Measurements from ENCODE around the gene GNAZ.

Gene GNAZ

DNA sequence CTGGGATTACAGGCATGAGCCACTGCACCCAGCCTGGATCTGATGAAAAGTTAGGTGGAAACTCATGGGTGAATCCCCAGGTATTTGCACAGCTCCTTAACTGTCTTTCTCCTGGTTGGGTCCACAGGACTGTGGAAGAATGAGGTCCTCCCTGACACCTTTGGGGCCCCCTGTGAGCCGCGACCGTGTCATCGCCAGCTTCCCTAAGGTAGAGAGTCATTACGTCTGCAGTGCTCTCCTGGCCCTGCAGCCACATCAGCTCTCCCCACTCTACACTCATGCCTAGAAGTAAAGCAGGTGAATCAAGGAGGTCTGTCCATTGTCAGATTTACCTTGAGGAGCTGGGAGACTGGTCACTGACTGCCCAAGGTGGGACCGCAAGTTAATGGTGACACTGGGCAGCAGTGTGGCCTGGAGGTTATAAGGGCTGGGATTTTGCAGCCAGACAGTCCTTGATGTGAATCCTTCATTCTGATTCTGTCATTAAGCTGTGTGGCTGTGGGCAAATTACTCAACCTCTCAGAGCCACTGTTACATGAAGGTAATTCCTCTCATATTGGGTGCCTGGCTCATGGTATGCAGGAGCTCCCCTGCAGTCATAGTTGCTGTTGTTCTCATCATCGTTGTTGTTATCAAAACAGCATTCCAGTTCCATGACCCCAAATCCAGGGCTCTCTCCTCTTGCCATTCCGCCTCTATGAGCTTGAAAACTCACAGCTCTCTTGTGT lies 76.3 kb downstream of the GNAZ start:
- Histone ChIP-seq H3K27me3 (ENCODE audit: control insufficient read depth, insufficient read depth, low read length) (peaks cover 16% of the 10 kb centered on the region), H3K36me3 (ENCODE audit: control insufficient read depth, insufficient read depth, low read length) (no peaks in the 10 kb centered on the region), H3K9ac (ENCODE audit: low read depth, low read length) (no peak overlapping the region), H3K4me3 (ENCODE audit: low read depth, low read length) (no peak overlapping the region), H3K9me3 (ENCODE audit: control insufficient read depth, insufficient read depth, low read length) (no peaks in the 10 kb centered on the region), H3K4me1 (ENCODE audit: control insufficient read depth, insufficient read depth, low read length) (peaks cover 12% of the 10 kb centered on the region)

GRCh38 chr22:23147617-23148387 lies 77.5 kb downstream of the GNAZ start:
- no peak overlapping the region for H3K9ac ChIP-seq (ENCODE audit: low read depth, low read length)
- peaks cover 16% of the 10 kb centered on the region for H3K27me3 ChIP-seq (ENCODE audit: control insufficient read depth, insufficient read depth, low read length)
- H3K4me1 ChIP-seq (ENCODE audit: control insufficient read depth, insufficient read depth, low read length): peaks cover 12% of the 10 kb centered on the region
- no peaks in the 10 kb centered on the region for H3K9me3 ChIP-seq (ENCODE audit: control insufficient read depth, insufficient read depth, low read length)
- H3K4me3 ChIP-seq (ENCODE audit: low read depth, low read length): no peak overlapping the region
- no peaks in the 10 kb centered on the region for H3K36me3 ChIP-seq (ENCODE audit: control insufficient read depth, insufficient read depth, low read length)

DNA sequence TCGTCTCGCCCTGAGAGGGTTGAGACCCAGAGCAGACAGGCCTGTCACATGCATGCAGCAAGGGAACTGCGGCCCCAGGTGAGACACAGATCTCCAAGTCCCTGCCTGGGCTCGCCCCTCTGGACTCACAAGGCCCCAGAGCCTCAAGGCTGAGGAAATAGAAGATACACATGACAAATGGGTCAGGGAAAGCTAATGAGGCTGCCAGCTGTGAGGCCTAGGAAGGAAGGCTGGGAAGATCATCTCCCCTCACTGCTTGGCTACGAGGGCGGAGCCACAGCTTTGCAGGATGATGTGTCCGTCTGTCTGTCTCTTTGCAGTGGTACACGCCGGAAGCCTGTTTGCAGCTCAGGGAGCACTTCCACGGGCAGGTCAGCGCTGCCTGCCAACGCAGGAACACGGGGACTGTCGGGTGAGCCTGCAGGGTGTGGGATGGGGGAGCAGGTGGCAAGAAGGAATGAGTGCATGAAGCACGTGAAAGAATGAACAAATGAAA lies 79.5 kb downstream of the GNAZ start:
- H3K36me3 ChIP-seq (ENCODE audit: control insufficient read depth, insufficient read depth, low read length): peaks cover 3% of the 10 kb centered on the region
- no peak overlapping the region for H3K9ac ChIP-seq (ENCODE audit: low read depth, low read length)
- no peak overlapping the region for H3K4me3 ChIP-seq (ENCODE audit: low read depth, low read length)
- peaks cover 13% of the 10 kb centered on the region for H3K27me3 ChIP-seq (ENCODE audit: control insufficient read depth, insufficient read depth, low read length)
- H3K4me1 ChIP-seq (ENCODE audit: control insufficient read depth, insufficient read depth, low read length): peaks cover 11% of the 10 kb centered on the region
- no peaks in the 10 kb centered on the region for H3K9me3 ChIP-seq (ENCODE audit: control insufficient read depth, insufficient read depth, low read length)

DNA sequence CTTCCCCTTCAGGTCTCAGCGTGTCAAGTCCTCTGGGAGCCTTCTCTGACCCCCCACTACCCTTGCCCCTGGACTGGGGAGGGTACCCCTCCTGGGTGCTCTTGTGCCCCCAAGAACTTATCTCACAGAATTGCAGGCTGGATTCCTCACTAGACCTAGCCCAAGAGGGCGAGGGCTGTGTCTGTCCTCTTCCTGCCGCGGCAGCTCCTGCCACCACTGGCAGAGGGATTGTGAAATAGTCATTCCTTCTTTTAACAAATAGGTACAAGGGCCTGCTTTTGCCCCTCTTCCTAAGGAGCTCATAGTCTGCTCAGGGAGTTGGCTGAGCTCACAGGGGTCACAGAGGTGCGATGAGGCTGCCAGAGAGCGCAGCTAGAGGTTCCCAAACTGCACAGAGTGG lies 80.4 kb downstream of the GNAZ start:
- Histone ChIP-seq H3K4me1 (ENCODE audit: control insufficient read depth, insufficient read depth, low read length) (peaks cover 7% of the 10 kb centered on the region), H3K27me3 (ENCODE audit: control insufficient read depth, insufficient read depth, low read length) (peaks cover 10% of the 10 kb centered on the region), H3K4me3 (ENCODE audit: low read depth, low read length) (no peak overlapping the region), H3K9me3 (ENCODE audit: control insufficient read depth, insufficient read depth, low read length) (no peaks in the 10 kb centered on the region), H3K36me3 (ENCODE audit: control insufficient read depth, insufficient read depth, low read length) (peaks cover 3% of the 10 kb centered on the region), H3K9ac (ENCODE audit: low read depth, low read length) (no peak overlapping the region)

DNA sequence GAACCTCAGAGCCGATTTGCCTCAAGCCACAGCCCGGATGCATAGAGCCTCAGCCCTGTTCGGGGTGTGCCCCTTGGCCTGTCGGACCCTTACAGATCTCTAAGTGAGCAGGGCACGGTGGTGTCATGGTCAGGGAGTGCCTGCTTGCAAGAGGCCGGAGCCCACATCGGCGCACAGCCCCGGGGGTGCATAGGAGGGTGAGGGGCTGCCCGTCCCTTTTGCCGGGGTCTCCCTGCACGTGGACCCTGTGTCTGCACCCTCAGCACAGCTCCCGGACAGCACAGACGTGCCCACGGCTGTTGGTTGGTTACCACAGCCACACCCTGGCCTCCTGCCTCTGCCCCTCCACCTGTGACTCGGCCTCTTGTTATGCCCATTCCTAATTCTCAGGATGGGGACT lies 81.5 kb downstream of the GNAZ start:
- no peaks in the 10 kb centered on the region for H3K9me3 ChIP-seq (ENCODE audit: control insufficient read depth, insufficient read depth, low read length)
- H3K9ac ChIP-seq (ENCODE audit: low read depth, low read length): no peak overlapping the region
- H3K27me3 ChIP-seq (ENCODE audit: control insufficient read depth, insufficient read depth, low read length): peaks cover under 1% of the 10 kb centered on the region
- peaks cover 6% of the 10 kb centered on the region for H3K4me1 ChIP-seq (ENCODE audit: control insufficient read depth, insufficient read depth, low read length)
- H3K4me3 ChIP-seq (ENCODE audit: low read depth, low read length): no peak overlapping the region
- peaks cover 3% of the 10 kb centered on the region for H3K36me3 ChIP-seq (ENCODE audit: control insufficient read depth, insufficient read depth, low read length)

DNA sequence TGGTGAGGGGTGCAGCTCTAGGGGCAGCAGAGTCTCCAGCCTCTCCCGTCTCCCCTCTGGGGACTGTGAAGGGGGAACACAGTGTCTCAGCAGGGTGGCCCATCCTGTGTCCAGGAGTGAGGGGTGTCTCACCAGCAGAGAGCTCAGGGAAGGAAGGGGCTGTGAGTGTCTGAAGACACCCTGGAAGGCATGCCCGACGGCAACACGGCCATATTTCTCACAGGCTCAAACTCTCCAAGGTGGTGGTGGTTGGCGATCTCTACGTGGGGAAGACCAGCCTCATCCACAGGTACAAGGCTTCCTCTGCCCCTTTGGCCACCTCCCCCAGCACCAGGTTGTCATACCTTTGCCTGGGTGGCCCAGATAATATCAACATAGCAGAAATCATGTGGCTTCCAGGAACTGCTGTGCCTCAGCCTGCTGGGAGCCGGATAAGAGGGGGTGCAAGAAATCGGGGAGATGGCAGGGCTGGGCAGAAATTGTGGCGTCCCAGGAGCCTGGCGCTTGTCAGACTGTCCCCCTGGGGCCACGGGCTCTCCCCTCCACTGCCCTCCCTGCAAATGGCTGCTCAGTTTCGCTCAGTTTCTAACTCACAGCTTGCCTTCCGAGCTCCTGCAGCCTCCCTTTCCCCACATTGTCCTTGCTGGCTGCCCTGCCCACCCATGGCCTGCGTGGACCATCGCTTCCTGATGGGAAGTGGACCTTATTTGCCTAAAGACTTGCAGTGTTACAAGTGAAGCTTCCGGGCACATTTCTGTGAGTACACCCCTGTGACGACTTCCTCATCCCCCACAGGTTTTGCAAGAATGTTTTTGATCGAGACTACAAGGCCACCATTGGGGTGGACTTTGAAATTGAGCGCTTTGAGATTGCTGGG lies 82.2 kb downstream of the GNAZ start:
- no peaks in the 10 kb centered on the region for H3K27me3 ChIP-seq (ENCODE audit: control insufficient read depth, insufficient read depth, low read length)
- no peak overlapping the region for H3K4me3 ChIP-seq (ENCODE audit: low read depth, low read length)
- H3K36me3 ChIP-seq (ENCODE audit: control insufficient read depth, insufficient read depth, low read length): peaks cover 3% of the 10 kb centered on the region
- H3K4me1 ChIP-seq (ENCODE audit: control insufficient read depth, insufficient read depth, low read length): peaks cover 6% of the 10 kb centered on the region
- no peaks in the 10 kb centered on the region for H3K9me3 ChIP-seq (ENCODE audit: control insufficient read depth, insufficient read depth, low read length)
- H3K9ac ChIP-seq (ENCODE audit: low read depth, low read length): peak overlapping the region; percentile 8

DNA sequence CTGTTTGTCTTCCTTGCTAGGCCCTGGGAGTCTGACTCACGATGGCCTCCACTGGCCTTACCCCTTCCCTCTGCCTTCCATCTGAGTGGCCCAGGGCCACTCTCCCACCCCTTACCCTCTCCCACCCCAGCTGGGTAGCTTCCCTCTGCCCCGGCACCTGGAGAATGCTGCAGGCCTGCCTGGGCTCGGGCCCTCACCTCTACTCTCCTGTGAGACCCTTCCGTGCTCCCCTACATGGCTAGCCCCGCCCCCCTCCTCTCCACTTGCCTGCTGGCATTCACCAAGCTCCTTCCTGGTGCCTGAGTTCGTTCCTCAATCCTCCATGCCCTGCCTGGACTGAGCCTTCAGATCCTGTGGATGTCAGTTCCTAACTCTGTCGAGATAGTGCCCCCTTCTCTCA lies 83.7 kb downstream of the GNAZ start:
- Histone ChIP-seq H3K4me1 (ENCODE audit: control insufficient read depth, insufficient read depth, low read length) (peaks cover 6% of the 10 kb centered on the region), H3K9me3 (ENCODE audit: control insufficient read depth, insufficient read depth, low read length) (no peaks in the 10 kb centered on the region), H3K9ac (ENCODE audit: low read depth, low read length) (no peak overlapping the region), H3K4me3 (ENCODE audit: low read depth, low read length) (no peak overlapping the region), H3K36me3 (ENCODE audit: control insufficient read depth, insufficient read depth, low read length) (peaks cover 3% of the 10 kb centered on the region), H3K27me3 (ENCODE audit: control insufficient read depth, insufficient read depth, low read length) (no peaks in the 10 kb centered on the region)

DNA sequence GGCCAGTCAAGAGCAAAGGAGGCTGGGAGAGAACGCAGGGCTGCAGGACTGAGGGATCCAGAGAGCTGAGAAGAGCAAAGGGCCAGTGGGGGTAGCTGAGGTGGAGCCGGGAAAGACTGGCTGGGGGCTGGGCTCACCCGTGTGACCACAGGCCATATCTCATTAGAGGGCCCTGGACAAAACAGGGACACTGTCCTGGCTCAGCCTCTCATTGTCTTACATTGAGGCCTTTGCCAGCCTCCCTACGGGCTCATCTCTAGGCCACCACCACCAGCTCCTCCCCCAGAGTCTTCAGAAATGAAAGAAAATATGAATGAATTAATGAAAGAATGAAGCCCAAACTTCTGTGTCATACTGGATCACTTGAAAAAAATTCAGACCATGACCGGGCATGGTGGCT lies 84.1 kb downstream of the GNAZ start:
- Histone ChIP-seq H3K4me1 (ENCODE audit: control insufficient read depth, insufficient read depth, low read length) (peaks cover 4% of the 10 kb centered on the region), H3K4me3 (ENCODE audit: low read depth, low read length) (no peak overlapping the region), H3K27me3 (ENCODE audit: control insufficient read depth, insufficient read depth, low read length) (no peaks in the 10 kb centered on the region), H3K36me3 (ENCODE audit: control insufficient read depth, insufficient read depth, low read length) (peaks cover 3% of the 10 kb centered on the region), H3K9ac (ENCODE audit: low read depth, low read length) (no peak overlapping the region), H3K9me3 (ENCODE audit: control insufficient read depth, insufficient read depth, low read length) (no peaks in the 10 kb centered on the region)

DNA sequence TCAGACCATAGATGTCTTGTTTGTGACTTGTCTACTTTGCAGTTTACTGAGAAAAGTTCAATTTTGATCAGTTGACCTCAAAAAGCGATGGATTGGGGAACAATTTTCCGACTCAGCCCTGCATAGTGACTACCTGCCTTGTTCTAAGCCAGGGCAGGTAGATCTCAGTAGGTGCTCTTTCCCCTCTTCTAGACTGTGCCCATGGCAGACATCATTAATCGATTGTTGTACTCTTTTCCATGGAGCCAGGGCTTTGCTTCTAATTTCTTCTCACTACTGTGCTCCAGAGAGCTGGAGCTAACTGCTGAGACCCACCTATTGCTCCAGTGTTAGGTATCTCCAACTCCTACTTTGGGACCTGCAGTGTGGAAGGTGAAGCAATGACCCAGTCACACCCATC lies 84.8 kb downstream of the GNAZ start:
- Histone ChIP-seq H3K9ac (ENCODE audit: low read depth, low read length) (no peak overlapping the region), H3K9me3 (ENCODE audit: control insufficient read depth, insufficient read depth, low read length) (no peaks in the 10 kb centered on the region), H3K27me3 (ENCODE audit: control insufficient read depth, insufficient read depth, low read length) (no peaks in the 10 kb centered on the region), H3K36me3 (ENCODE audit: control insufficient read depth, insufficient read depth, low read length) (peaks cover 3% of the 10 kb centered on the region), H3K4me1 (ENCODE audit: control insufficient read depth, insufficient read depth, low read length) (no peaks in the 10 kb centered on the region), H3K4me3 (ENCODE audit: low read depth, low read length) (no peak overlapping the region)

DNA sequence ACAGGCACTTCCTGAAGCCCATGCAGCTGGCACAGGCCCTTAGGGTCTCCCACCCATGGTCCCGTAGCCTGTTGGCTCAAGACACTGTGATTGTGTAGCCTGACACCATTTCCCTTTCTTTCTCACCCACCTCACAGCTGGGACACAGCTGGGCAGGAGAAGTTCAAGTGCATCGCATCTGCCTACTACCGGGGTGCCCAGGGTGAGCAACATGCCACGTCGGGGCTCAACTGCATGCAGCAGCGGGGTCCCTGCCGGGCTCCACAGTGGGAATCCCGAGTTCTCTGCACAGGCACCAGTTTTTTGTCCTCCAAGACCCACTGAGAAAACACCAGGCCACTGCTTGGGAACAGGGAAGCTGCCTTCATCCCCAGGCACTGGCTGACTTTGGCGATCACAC lies 85.5 kb downstream of the GNAZ start:
- no peaks in the 10 kb centered on the region for H3K9me3 ChIP-seq (ENCODE audit: control insufficient read depth, insufficient read depth, low read length)
- peaks cover 3% of the 10 kb centered on the region for H3K36me3 ChIP-seq (ENCODE audit: control insufficient read depth, insufficient read depth, low read length)
- H3K27me3 ChIP-seq (ENCODE audit: control insufficient read depth, insufficient read depth, low read length): no peaks in the 10 kb centered on the region
- H3K4me1 ChIP-seq (ENCODE audit: control insufficient read depth, insufficient read depth, low read length): no peaks in the 10 kb centered on the region
- no peak overlapping the region for H3K9ac ChIP-seq (ENCODE audit: low read depth, low read length)
- no peak overlapping the region for H3K4me3 ChIP-seq (ENCODE audit: low read depth, low read length)

GRCh38 chr22:23156286-23156685 lies 86.0 kb downstream of the GNAZ start:
- Histone ChIP-seq H3K36me3 (ENCODE audit: control insufficient read depth, insufficient read depth, low read length) (peaks cover 3% of the 10 kb centered on the region), H3K9me3 (ENCODE audit: control insufficient read depth, insufficient read depth, low read length) (no peaks in the 10 kb centered on the region), H3K4me1 (ENCODE audit: control insufficient read depth, insufficient read depth, low read length) (no peaks in the 10 kb centered on the region), H3K9ac (ENCODE audit: low read depth, low read length) (no peak overlapping the region), H3K27me3 (ENCODE audit: control insufficient read depth, insufficient read depth, low read length) (no peaks in the 10 kb centered on the region), H3K4me3 (ENCODE audit: low read depth, low read length) (no peak overlapping the region)

All from iPS-15b (cell line).